PFSK-1 (cell line): Measurements from ENCODE around the gene BCCIP.

ENCODE experiments used
- FOXP2 ChIP-seq: optimal IDR thresholded peaks from 2 replicates; pipeline ENCODE3; 2011; ENCODE audit warnings: borderline replicate concordance, control low read depth, inconsistent platforms; ENCODE audit not compliant: insufficient read depth; ENCODE audit errors: extremely low read length, extremely low read depth
- POLR2AphosphoS5 ChIP-seq: IDR thresholded peaks from 2 replicates; pipeline ENCODE4 v1.6.1; 2012; ENCODE audit warnings: low read depth, mild to moderate bottlenecking, control low read depth, low read length, moderate library complexity
- SIN3A ChIP-seq: IDR thresholded peaks from 2 replicates; pipeline ENCODE4 v1.6.1; 2012; ENCODE audit warnings: mild to moderate bottlenecking, low read length, moderate library complexity, borderline replicate concordance; ENCODE audit not compliant: insufficient read depth
- TAF1 ChIP-seq: IDR thresholded peaks from 2 replicates; pipeline ENCODE4 v1.6.1; 2012; ENCODE audit warnings: low read length, control low read depth, borderline replicate concordance; ENCODE audit not compliant: insufficient read depth
- TF ChIP-seq, protein P1 (sequence below), 2 experiments: IDR thresholded peaks; 2 replicates each; pipeline versions ENCODE4 v1.6.1 to v1.8.0; 2011 to 2012; ENCODE audit warnings: low read depth in 2 of 2, low read length in 2 of 2, control low read depth in 1 of 2, inconsistent platforms in 1 of 2, mild to moderate bottlenecking in 1 of 2, moderate library complexity in 1 of 2; ENCODE audit not compliant: insufficient read depth in 1 of 2

Gene BCCIP

DNA sequence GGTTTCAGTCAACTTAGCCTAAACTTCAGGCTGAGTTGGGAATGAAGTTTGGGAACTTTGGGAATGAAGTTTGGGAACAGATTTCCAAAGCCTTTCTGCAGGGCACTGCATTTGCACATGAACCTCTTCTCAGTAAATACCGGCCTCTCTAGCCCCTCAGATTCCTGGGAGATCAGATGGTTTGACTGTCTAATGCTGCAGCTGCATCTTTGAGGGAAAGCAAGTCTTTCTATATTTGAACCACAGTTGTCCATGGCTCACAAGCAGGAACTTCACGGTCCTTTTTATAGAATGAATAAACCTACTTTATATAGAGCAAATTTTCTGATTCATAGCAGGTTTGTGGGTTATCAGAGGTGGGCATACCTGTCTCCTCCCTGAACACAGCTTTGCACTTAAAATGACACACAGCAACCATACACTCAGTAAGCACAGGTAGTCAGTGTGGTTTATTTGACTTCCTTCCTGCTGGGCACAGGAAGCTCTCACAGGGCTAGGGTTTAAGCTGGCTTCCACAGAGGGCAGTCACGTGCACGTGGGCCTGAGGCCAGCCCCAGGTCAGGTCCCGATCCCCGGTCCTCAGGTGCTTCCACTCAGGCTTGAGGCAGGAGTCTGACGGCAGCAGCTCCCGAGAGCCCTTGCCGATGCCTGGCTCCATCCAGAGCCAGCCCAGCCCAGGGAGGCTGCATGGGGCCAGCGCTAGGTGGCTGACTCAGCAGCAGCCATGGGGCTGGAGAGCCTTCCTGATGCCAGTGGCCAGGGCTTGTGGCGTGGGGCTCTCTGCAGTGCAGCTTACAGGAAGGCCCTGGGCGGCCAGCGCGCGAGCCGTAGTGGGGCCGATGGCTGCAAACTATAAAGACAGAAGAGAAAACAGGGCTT, 35.0 kb upstream of the BCCIP start:
- TF ChIP-seq TAF1 (no peak), POLR2AphosphoS5 (no peak), FOXP2 (no peak), SIN3A (no peak)
- TF ChIP-seq, protein P1, sequence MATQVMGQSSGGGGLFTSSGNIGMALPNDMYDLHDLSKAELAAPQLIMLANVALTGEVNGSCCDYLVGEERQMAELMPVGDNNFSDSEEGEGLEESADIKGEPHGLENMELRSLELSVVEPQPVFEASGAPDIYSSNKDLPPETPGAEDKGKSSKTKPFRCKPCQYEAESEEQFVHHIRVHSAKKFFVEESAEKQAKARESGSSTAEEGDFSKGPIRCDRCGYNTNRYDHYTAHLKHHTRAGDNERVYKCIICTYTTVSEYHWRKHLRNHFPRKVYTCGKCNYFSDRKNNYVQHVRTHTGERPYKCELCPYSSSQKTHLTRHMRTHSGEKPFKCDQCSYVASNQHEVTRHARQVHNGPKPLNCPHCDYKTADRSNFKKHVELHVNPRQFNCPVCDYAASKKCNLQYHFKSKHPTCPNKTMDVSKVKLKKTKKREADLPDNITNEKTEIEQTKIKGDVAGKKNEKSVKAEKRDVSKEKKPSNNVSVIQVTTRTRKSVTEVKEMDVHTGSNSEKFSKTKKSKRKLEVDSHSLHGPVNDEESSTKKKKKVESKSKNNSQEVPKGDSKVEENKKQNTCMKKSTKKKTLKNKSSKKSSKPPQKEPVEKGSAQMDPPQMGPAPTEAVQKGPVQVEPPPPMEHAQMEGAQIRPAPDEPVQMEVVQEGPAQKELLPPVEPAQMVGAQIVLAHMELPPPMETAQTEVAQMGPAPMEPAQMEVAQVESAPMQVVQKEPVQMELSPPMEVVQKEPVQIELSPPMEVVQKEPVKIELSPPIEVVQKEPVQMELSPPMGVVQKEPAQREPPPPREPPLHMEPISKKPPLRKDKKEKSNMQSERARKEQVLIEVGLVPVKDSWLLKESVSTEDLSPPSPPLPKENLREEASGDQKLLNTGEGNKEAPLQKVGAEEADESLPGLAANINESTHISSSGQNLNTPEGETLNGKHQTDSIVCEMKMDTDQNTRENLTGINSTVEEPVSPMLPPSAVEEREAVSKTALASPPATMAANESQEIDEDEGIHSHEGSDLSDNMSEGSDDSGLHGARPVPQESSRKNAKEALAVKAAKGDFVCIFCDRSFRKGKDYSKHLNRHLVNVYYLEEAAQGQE (IDR thresholded peaks at IDR 0.05; ENCODE audit: insufficient read depth in 1 of 2, low read depth in 2 of 2, low read length in 2 of 2): no peak

DNA sequence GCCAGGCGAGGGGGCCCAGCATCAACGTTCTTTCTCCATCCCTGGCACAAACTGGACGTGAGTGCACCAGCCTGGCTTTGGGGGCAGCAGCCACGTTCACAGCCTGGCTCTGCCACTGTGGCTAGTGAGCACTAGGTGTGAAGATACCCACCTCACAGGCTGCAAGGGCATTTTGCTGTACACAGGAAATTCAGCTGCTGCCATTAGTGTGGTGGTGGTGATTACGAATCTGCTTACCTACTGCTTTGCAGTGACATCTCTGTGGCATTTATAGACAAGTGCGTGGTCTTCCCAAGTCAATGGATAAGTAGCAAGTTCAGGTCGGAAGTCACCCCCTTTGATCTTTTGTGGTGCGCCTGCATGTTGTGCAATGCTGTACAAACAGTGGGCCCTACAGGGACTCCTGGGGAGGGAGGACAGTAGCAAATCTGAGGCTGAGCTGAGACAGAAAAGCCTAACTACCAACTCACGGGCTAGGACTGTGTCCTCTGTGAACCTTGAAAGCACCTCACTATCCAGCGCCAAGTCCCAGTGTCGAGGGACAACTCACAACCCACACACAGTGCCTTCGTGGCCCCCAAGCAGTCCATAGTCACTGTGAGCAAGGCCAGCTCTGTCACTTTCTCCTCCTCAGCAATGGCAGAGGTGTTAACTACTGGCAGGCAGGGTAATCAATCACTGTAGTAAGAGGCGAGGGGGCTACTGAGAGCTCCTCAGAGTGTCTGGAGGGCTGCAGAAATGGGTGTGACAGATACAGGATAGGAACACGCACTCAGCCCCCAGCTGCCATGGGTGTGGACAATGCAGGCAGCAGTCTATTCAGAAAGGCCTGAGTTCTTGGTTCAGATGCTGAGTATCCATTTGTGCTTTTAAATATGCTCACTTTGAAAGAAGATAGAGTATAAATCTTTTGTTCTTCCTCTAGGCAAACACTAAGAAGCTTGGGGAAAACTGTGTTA, 30.7 kb upstream of the BCCIP start:
- TF ChIP-seq POLR2AphosphoS5 (no peak), FOXP2 (no peak), TAF1 (no peak), SIN3A (no peak)
- TF ChIP-seq, protein P1 (IDR thresholded peaks at IDR 0.05; ENCODE audit: insufficient read depth in 1 of 2, low read depth in 2 of 2, low read length in 2 of 2): no peak

GRCh38 chr10:125795128-125795527, 28.2 kb upstream of the BCCIP start:
- TF ChIP-seq, protein P1 (IDR thresholded peaks at IDR 0.05; ENCODE audit: insufficient read depth in 1 of 2, low read depth in 2 of 2, low read length in 2 of 2): no peak
- TF ChIP-seq FOXP2: no peak
- no peak for TF ChIP-seq POLR2AphosphoS5
- TF ChIP-seq TAF1: no peak
- TF ChIP-seq SIN3A: no peak

DNA sequence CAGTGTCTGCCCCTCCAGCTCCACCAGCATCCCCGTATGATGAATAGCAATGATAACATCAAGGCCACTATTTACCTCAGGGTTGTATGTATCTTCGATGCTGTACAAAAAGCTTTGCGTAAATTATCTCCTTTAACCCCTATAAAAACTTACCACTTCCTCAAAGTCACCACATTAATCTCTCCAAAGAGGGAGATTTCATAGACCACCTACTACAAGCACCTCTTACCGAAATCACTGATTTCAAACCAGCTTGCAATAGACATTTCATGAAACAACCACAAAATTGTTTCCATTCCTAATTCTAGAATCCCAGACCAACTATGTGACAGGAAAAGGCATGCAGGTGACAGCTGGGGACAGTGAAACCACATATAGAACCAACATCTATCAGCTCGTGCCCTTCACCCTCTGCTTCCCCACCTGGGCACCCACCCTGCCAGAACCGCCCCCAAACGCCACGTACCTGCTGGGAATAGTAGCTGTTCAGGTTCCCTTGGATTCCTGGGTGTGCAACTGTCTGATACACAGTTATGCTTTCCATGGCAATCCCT, 27.6 kb upstream of the BCCIP start:
- TF ChIP-seq TAF1 (no peak), FOXP2 (no peak), SIN3A (no peak), POLR2AphosphoS5 (no peak)
- TF ChIP-seq, protein P1 (IDR thresholded peaks at IDR 0.05; ENCODE audit: insufficient read depth in 1 of 2, low read depth in 2 of 2, low read length in 2 of 2): no peak
